ENCODE data around the gene CCDC126.

The CCDC126 gene

DNA sequence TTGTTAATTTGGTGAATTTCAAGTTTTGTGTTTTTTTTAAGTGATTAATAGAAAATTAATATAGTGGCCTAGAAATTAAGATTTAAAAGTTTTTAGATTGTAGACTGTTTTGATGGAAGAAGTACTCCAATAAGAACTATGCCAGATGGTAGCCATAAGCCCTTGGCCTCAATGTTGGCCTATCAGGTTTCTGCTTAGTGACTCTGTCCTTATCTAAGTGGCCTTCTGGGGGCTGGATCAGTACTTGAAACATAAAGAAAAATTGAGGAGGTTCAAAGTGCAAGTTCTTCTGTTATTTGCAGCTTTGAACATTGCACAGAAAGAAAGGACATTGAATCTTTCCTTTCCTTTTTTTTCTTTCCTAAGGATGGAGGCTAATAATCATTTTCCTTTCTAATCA, 9.9 kb downstream of the CCDC126 start:
- no peak overlapping the region for H3K4me3 ChIP-seq (ENCODE audit: low read depth, low read length)
- DNase-seq (ENCODE audit: low read depth): no peak
- TF ChIP-seq, protein P1, sequence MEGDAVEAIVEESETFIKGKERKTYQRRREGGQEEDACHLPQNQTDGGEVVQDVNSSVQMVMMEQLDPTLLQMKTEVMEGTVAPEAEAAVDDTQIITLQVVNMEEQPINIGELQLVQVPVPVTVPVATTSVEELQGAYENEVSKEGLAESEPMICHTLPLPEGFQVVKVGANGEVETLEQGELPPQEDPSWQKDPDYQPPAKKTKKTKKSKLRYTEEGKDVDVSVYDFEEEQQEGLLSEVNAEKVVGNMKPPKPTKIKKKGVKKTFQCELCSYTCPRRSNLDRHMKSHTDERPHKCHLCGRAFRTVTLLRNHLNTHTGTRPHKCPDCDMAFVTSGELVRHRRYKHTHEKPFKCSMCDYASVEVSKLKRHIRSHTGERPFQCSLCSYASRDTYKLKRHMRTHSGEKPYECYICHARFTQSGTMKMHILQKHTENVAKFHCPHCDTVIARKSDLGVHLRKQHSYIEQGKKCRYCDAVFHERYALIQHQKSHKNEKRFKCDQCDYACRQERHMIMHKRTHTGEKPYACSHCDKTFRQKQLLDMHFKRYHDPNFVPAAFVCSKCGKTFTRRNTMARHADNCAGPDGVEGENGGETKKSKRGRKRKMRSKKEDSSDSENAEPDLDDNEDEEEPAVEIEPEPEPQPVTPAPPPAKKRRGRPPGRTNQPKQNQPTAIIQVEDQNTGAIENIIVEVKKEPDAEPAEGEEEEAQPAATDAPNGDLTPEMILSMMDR (conservative IDR thresholded peaks at IDR 0.05; ENCODE audit: low read depth, low read length): no peak

DNA sequence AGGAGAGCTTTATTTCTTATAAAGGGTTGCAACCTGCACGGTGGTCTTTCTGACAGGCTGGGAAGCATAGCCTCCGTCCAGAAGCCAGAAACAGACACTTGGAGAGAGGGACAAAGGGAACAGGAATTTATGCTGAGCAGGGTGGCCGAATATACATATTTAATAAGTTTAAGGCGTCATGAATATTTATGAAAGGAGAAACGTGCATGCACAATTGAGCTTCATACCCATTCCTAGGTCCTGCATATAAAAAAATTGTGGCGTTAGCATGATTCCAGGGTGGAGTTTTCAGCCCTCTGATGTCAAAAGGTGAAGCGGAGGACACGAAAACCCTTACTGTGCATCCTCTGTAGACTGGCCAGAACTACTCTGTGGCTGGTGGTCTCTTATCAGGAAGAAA, 10.7 kb downstream of the CCDC126 start:
- no peak overlapping the region for H3K4me3 ChIP-seq (ENCODE audit: low read depth, low read length)
- TF ChIP-seq, protein P1 (conservative IDR thresholded peaks at IDR 0.05; ENCODE audit: low read depth, low read length): no peak
- DNase-seq (ENCODE audit: low read depth): no peak

DNA sequence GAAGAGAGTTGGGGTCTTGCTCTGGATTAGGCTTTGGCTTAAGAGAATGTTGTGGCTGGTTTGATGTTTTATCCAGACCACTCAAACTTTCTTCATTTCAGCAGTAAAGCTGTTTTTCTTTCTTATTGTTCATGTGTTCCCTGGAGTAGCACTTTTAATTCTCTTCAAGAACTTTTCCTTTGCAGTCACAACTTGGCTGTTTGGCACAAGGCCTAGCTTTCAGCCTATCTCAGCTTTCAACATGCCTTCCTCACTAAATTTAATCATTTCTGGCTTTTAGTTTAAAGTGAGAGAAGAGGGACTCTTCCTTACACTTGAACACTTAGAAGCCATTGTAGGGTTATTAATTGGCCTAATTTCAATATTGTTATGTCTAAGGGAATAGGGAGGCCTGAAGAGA, 18.1 kb downstream of the CCDC126 start:
- TF ChIP-seq, protein P1 (conservative IDR thresholded peaks at IDR 0.05; ENCODE audit: low read depth, low read length): no peak
- peak; percentile 65 for DNase-seq (ENCODE audit: low read depth)
- no peak overlapping the region for H3K4me3 ChIP-seq (ENCODE audit: low read depth, low read length)

DNA sequence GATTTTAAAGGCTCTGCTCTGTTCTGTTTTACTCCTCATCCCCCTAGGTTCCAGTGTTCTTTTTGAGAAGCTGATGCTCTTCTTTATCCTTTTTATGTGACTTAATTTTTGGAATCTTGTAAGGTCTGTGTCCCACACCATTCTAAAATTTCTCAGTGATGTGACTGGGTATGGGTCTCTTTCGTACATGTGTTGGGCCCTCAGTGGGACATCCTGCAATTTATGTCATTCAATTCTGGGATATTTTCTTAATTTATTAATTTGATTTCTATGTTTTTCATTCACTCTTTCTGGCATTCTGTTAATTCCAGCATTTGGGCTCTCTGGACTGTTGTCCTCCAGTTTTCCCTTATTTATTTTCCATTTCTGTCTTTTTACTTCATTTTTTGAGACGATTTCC, 19.4 kb downstream of the CCDC126 start:
- H3K4me3 ChIP-seq (ENCODE audit: low read depth, low read length): no peak overlapping the region
- TF ChIP-seq, protein P1 (conservative IDR thresholded peaks at IDR 0.05; ENCODE audit: low read depth, low read length): no peak
- DNase-seq (ENCODE audit: low read depth): no peak

DNA sequence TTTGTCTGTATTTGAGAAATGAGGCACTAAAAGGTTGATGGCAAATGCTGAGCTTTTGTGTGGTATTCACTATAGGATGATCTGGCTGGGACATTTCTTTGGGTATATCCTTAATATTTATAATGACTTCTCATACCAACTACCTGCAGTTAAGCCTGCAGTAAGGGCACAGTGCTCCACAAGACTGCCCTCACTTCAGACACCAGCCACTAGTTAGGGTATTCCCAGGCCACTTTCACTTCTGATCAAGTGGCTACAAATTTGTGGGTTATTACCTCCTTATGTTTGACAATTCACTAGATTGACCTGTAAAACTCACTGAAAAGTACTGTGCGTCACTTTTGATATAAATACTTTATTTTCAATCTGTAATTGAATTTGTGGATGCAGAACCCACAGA, 20.3 kb downstream of the CCDC126 start:
- no peak overlapping the region for H3K4me3 ChIP-seq (ENCODE audit: low read depth, low read length)
- no peak for DNase-seq (ENCODE audit: low read depth)
- TF ChIP-seq, protein P1 (conservative IDR thresholded peaks at IDR 0.05; ENCODE audit: low read depth, low read length): no peak

DNA sequence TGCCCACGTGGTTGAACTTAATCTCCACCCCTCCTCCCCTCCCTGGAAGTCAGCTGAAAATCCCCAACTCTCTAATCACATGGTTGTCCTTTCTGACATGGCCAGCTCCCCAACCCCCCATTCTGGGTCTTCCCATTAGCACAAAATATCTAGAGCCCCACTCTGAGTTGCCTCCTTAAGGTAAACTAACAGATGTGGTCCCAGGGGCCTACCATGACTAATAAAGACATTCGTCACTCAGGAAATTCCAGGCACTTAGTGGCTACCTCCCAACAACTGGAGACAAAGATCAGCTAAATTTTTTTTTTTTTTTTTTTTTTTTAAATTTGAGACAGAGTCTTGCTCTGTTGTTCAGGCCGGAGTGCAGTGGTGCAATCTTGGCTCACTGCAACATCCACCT, 21.1 kb downstream of the CCDC126 start:
- TF ChIP-seq, protein P1 (conservative IDR thresholded peaks at IDR 0.05; ENCODE audit: low read depth, low read length): no peak
- no peak for DNase-seq (ENCODE audit: low read depth)
- H3K4me3 ChIP-seq (ENCODE audit: low read depth, low read length): no peak overlapping the region

DNA sequence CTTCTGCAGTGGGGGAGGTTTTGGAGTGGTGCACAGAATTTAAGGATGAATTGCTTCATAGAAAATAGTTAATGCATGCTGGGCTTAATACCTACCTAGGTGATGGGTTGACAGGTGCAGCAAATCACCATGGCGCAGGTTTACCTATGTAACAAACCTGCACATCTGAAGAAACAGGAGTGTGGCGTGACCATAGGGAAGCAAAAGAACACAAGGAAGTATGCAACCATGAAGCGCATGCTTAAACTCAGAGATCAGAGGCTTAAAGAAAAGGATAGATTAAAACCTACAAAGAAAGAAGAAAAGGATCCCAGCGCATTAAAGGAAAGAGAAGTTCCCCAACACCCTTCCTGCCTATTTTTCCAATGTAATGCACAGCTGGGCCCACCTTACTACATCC, 22.0 kb downstream of the CCDC126 start:
- TF ChIP-seq, protein P1 (conservative IDR thresholded peaks at IDR 0.05; ENCODE audit: low read depth, low read length): no peak
- DNase-seq (ENCODE audit: low read depth): no peak

More for the DNA sequence above, 22.0 kb downstream of the CCDC126 start:
- H3K4me3 ChIP-seq (ENCODE audit: low read depth, low read length): no peak overlapping the region

All from choroid plexus epithelial cell (primary cell).